Neural cell (in vitro differentiated cells): ENCODE data around the gene MED4. TPM values are rescaled to one million over a fixed set of nuclear protein-coding genes. Genes with fewer than 3 reads are reported as not detected.

ENCODE experiments used
- H2AFZ ChIP-seq: fragments of 200-600, 300-800 bp; sonication (generic), shearing (Covaris generic); 2 replicates; pipeline ENCODE4 v1.6.0; 2014; ENCODE audit warnings: low read depth, mild to moderate bottlenecking, antibody characterized with exemption, low read length, moderate library complexity
- H3F3A ChIP-seq: fragments of 200-600 bp; shearing (Covaris generic); 2 replicates; pipeline ENCODE4 v1.6.1; 2016; ENCODE audit warnings: mild to moderate bottlenecking, moderate library complexity, mixed read lengths, antibody characterized with exemption, low read length; ENCODE audit not compliant: insufficient read depth, poor library complexity, severe bottlenecking
- H3K27ac ChIP-seq: fragments of 200-600, 300-800 bp; sonication (generic), shearing (Covaris generic); 2 replicates; pipeline ENCODE4 v1.5.1; 2014; ENCODE audit warnings: mild to moderate bottlenecking, low read length, moderate library complexity
- H3K27me3 ChIP-seq: fragments of 300-800, 200-600 bp; sonication (generic), shearing (Covaris generic); 2 replicates; pipeline ENCODE4 v1.6.0; 2014; ENCODE audit warnings: mild to moderate bottlenecking, low read depth, low read length, moderate library complexity; ENCODE audit not compliant: insufficient read depth
- H3K36me3 ChIP-seq: fragments of 300-800, 200-600 bp; sonication (generic), shearing (Covaris generic); 2 replicates; pipeline ENCODE4 v1.5.1; 2014; ENCODE audit warnings: mild to moderate bottlenecking, antibody characterized with exemption, low read length, moderate library complexity; ENCODE audit not compliant: insufficient read depth
- H3K4me2 ChIP-seq: fragments of 300-800, 200-600 bp; sonication (generic), shearing (Covaris generic); 2 replicates; pipeline ENCODE4 v1.6.0; 2014; ENCODE audit warnings: mild to moderate bottlenecking, low read length
- H3K4me3 ChIP-seq: fragments of 300-800, 200-600 bp; sonication (generic), shearing (Covaris generic); 2 replicates; pipeline ENCODE4 v1.5.1; 2014; ENCODE audit warnings: mild to moderate bottlenecking, low read length, moderate library complexity
- H3K79me2 ChIP-seq: fragments of 200-600 bp; shearing (Covaris generic); replicated peaks from 2 replicates; pipeline ENCODE4 v1.6.0; 2014; ENCODE audit warnings: mild to moderate bottlenecking, low read length, moderate library complexity; ENCODE audit not compliant: insufficient read depth
- H3K9ac ChIP-seq: fragments of 300-800, 200-600 bp; sonication (generic), shearing (Covaris generic); 2 replicates; pipeline ENCODE4 v1.6.1; 2016; ENCODE audit warnings: mild to moderate bottlenecking, low read length, mixed read lengths
- H3K9me2 ChIP-seq: fragments of 200-600 bp; shearing (Covaris generic); 2 replicates; pipeline ENCODE4 v1.6.1; 2016; ENCODE audit warnings: mild to moderate bottlenecking, low read length, mixed read lengths; ENCODE audit not compliant: insufficient read depth
- H3K9me3 ChIP-seq: fragments of 200-600, 300-800 bp; sonication (generic), shearing (Covaris generic); 2 replicates; pipeline ENCODE4 v1.6.1; 2016; ENCODE audit warnings: mild to moderate bottlenecking, mixed run types, low read length, moderate library complexity, mixed read lengths
- H4K20me1 ChIP-seq: fragments of 200-600 bp; shearing (Covaris generic); 2 replicates; pipeline ENCODE4 v1.6.1; 2016; ENCODE audit warnings: mild to moderate bottlenecking, mixed run types; ENCODE audit not compliant: insufficient read depth
- EP300 ChIP-seq: fragments of 450-650 bp; conservative IDR thresholded peaks from 2 replicates; pipeline ENCODE4 v1.6.1; 2014; ENCODE audit warnings: antibody characterized with exemption, mild to moderate bottlenecking, moderate library complexity; ENCODE audit not compliant: poor library complexity, severe bottlenecking
- EZH2 ChIP-seq: fragments of 200-600, 300-800 bp; shearing (Covaris generic), sonication (generic); IDR thresholded peaks from 2 replicates; pipeline ENCODE4 v1.6.1; 2014; ENCODE audit warnings: antibody characterized with exemption, low read length, borderline replicate concordance, mild to moderate bottlenecking; ENCODE audit not compliant: insufficient read depth, poor library complexity, severe bottlenecking
- MXI1 ChIP-seq: fragments of 450-650 bp; conservative IDR thresholded peaks from 2 replicates; pipeline ENCODE4 v1.6.1; 2014; ENCODE audit warnings: antibody characterized with exemption, mild to moderate bottlenecking; ENCODE audit not compliant: poor library complexity, severe bottlenecking
- POLR2AphosphoS5 ChIP-seq: IDR thresholded peaks from 2 replicates; pipeline ENCODE4 v1.6.1; 2012
- RAD21 ChIP-seq: fragments of 450-650 bp; conservative IDR thresholded peaks from 2 replicates; pipeline ENCODE4 v1.6.1; 2014; ENCODE audit warnings: antibody characterized with exemption, mild to moderate bottlenecking, moderate library complexity
- SMC3 ChIP-seq: fragments of 450-650 bp; conservative IDR thresholded peaks from 2 replicates; pipeline ENCODE4 v1.6.1; 2014; ENCODE audit warnings: antibody characterized with exemption, mild to moderate bottlenecking, moderate library complexity; ENCODE audit not compliant: poor library complexity
- TAF1 ChIP-seq: IDR thresholded peaks from 2 replicates; pipeline ENCODE4 v1.6.1; 2012; ENCODE audit warnings: low read depth
- polyA plus RNA-seq: library from polyadenylated mRNA; depleted of rRNA; stranded (reverse); fragments of >200 nt; gene quantifications from 2 replicates; pipeline ENCODE4 v1.2.3, GENCODE V29; 2014
- TF ChIP-seq, protein P1 (sequence below): IDR thresholded peaks from 2 replicates; pipeline ENCODE4 v1.6.1; 2012; ENCODE audit warnings: borderline replicate concordance
- TF ChIP-seq, protein P2 (sequence below): fragments of 450-650 bp; IDR thresholded peaks from 2 replicates; pipeline ENCODE4 v1.5.1; 2014; ENCODE audit warnings: antibody characterized with exemption, mild to moderate bottlenecking, moderate library complexity; ENCODE audit not compliant: poor library complexity, severe bottlenecking

The MED4 gene
- polyA plus RNA-seq, 1 donor from 2014 or later = 87.5 TPM

DNA sequence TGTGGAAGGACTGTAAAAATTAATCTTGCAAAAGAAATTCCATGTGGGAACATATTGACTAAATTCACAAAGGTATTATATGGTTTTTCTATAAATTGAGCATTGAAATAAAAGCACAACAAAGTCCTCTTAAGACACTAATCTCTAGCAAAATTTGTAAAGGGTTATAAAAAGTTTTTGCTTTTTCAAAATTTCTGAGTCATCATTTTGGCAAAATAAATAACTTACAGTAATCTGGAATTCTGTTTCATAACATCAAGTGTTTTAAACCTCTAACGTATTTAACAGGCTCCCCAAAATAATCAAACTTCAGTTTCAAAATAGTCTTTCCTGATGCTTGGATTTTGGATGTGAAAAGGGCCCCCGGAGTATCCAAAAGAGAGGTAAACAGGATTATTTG lies 26.0 kb downstream of the MED4 start:
- Histone ChIP-seq H3K4me3 (no peak overlapping the region), H3K27ac (no peak overlapping the region), H3K79me2 (no peaks in the 10 kb centered on the region), H3F3A (no peaks in the 10 kb centered on the region), H3K9me3 (peaks cover 12% of the 10 kb centered on the region), H3K9me2 (no peaks in the 10 kb centered on the region), H2AFZ (no peak overlapping the region), H3K36me3 (peaks cover 61% of the 10 kb centered on the region), H3K4me2 (no peak overlapping the region), H3K9ac (no peak overlapping the region), H3K27me3 (no peaks in the 10 kb centered on the region), H4K20me1 (no peaks in the 10 kb centered on the region)
- TF ChIP-seq, protein P1, sequence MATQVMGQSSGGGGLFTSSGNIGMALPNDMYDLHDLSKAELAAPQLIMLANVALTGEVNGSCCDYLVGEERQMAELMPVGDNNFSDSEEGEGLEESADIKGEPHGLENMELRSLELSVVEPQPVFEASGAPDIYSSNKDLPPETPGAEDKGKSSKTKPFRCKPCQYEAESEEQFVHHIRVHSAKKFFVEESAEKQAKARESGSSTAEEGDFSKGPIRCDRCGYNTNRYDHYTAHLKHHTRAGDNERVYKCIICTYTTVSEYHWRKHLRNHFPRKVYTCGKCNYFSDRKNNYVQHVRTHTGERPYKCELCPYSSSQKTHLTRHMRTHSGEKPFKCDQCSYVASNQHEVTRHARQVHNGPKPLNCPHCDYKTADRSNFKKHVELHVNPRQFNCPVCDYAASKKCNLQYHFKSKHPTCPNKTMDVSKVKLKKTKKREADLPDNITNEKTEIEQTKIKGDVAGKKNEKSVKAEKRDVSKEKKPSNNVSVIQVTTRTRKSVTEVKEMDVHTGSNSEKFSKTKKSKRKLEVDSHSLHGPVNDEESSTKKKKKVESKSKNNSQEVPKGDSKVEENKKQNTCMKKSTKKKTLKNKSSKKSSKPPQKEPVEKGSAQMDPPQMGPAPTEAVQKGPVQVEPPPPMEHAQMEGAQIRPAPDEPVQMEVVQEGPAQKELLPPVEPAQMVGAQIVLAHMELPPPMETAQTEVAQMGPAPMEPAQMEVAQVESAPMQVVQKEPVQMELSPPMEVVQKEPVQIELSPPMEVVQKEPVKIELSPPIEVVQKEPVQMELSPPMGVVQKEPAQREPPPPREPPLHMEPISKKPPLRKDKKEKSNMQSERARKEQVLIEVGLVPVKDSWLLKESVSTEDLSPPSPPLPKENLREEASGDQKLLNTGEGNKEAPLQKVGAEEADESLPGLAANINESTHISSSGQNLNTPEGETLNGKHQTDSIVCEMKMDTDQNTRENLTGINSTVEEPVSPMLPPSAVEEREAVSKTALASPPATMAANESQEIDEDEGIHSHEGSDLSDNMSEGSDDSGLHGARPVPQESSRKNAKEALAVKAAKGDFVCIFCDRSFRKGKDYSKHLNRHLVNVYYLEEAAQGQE = no peak
- TF ChIP-seq POLR2AphosphoS5 (no peak), EZH2 (no peak), MXI1 (no peak), RAD21 (no peak), SMC3 (no peak), TAF1 (no peak)
- TF ChIP-seq, protein P2, sequence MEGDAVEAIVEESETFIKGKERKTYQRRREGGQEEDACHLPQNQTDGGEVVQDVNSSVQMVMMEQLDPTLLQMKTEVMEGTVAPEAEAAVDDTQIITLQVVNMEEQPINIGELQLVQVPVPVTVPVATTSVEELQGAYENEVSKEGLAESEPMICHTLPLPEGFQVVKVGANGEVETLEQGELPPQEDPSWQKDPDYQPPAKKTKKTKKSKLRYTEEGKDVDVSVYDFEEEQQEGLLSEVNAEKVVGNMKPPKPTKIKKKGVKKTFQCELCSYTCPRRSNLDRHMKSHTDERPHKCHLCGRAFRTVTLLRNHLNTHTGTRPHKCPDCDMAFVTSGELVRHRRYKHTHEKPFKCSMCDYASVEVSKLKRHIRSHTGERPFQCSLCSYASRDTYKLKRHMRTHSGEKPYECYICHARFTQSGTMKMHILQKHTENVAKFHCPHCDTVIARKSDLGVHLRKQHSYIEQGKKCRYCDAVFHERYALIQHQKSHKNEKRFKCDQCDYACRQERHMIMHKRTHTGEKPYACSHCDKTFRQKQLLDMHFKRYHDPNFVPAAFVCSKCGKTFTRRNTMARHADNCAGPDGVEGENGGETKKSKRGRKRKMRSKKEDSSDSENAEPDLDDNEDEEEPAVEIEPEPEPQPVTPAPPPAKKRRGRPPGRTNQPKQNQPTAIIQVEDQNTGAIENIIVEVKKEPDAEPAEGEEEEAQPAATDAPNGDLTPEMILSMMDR = no peak

DNA sequence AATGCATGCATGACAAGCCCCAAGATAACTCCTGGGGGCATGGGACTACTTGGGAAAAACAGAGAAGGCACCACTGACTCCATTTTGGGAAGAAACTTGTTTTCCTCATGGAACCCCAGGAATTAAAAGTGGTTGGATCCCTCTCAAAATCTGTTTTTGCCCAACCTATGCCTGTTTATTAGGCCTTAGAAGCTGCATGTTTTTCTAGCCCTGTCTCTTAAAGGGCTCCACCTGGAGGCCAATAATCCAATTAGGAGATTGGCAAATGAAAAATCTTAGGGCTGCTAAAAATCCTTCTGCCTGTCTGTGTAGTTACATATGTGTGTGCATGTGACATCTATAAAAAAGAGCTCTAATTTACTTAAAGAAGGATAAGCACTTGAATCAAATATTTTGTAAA lies 26.9 kb downstream of the MED4 start:
- no peak overlapping the region for H3K27ac ChIP-seq
- peaks cover 52% of the 10 kb centered on the region for H3K36me3 ChIP-seq
- peaks cover 11% of the 10 kb centered on the region for H3K9me3 ChIP-seq
- H4K20me1 ChIP-seq = no peaks in the 10 kb centered on the region
- H2AFZ ChIP-seq = no peak overlapping the region
- no peak overlapping the region for H3K4me3 ChIP-seq
- no peak overlapping the region for H3K4me2 ChIP-seq
- TF ChIP-seq EZH2 = no peak
- no peak for TF ChIP-seq RAD21
- H3K27me3 ChIP-seq = no peaks in the 10 kb centered on the region
- H3K9ac ChIP-seq = no peak overlapping the region
- no peaks in the 10 kb centered on the region for H3K9me2 ChIP-seq
- no peaks in the 10 kb centered on the region for H3K79me2 ChIP-seq
- no peaks in the 10 kb centered on the region for H3F3A ChIP-seq

DNA sequence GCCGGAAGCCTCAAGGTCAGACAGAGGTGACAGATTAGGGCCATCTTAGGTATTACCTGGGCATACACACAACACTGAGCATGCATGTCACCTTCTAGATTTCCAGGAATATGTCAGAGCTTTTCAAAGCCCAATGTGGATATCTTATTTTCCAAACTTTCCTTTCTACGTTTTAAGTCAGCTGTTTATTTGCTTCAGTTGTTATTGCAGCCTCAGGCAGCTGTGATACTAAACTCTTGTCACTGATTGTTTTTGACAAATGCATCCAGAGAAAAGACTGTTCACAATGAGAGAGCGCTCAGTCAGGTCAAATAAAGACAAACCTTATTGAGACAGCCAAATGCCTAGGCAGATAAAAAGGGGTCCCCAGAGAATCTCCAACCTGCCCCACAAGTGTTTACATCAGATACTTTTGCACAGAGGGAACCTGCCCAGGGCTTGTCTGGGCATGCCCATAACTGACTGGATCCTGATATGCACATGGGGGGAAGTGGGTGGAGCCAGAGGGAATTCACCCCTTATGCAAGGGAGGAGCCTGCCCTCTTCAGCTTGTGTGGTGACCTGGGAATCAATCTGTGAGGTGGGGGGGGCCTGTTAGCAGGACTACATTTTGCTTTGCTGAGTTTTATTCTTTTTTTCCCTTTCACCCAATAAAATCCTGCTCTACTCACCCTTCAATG lies 28.5 kb downstream of the MED4 start:
- TF ChIP-seq SMC3 = no peak
- no peak for TF ChIP-seq MXI1
- no peak for TF ChIP-seq EP300
- TF ChIP-seq EZH2 = no peak
- no peak for TF ChIP-seq POLR2AphosphoS5
- TF ChIP-seq, protein P2 = no peak
- no peak for TF ChIP-seq TAF1
- TF ChIP-seq RAD21 = no peak
- TF ChIP-seq, protein P1 = no peak

More for the DNA sequence above, 28.5 kb downstream of the MED4 start:
- Histone ChIP-seq H3K27ac (no peak overlapping the region), H3F3A (no peaks in the 10 kb centered on the region), H3K4me3 (no peak overlapping the region), H3K9ac (no peak overlapping the region), H4K20me1 (no peaks in the 10 kb centered on the region), H2AFZ (no peak overlapping the region), H3K4me2 (no peak overlapping the region), H3K36me3 (peaks cover 38% of the 10 kb centered on the region), H3K27me3 (no peaks in the 10 kb centered on the region), H3K9me3 (peaks cover 4% of the 10 kb centered on the region), H3K79me2 (no peaks in the 10 kb centered on the region), H3K9me2 (no peaks in the 10 kb centered on the region)
